Prostate gland (tissue), 2 donors: ENCODE results near the gene PSME1.

Source experiments
- CTCF ChIP-seq, 4 experiments: fragments of 200-600 bp in 2 of 4; fragments of 450-650 bp in 2 of 4; sonication (generic) in 2 of 4; IDR thresholded peaks; 1 replicate in 3 of 4; 2 replicates in 1 of 4; pipeline ENCODE4 v1.5.1; 2016 to 2019; ENCODE audit warnings: antibody characterized with exemption in 4 of 4, mild to moderate bottlenecking in 2 of 4, moderate library complexity in 2 of 4
- POLR2A ChIP-seq: fragments of 450-650 bp; IDR thresholded peaks from one replicate; pipeline ENCODE4 v1.6.1; 2016; ENCODE audit warnings: antibody characterized with exemption, mild to moderate bottlenecking
- POLR2AphosphoS5 ChIP-seq: sonication (generic); formaldehyde crosslinking; IDR thresholded peaks from one replicate; pipeline ENCODE4 v1.6.1; 2017; ENCODE audit warnings: antibody characterized with exemption

GRCh38 chr14:24116128-24116814, 19.7 kb upstream of the PSME1 start:
- no peak for TF ChIP-seq POLR2AphosphoS5
- no peak for TF ChIP-seq CTCF (IDR thresholded peaks at IDR 0.05)
- no peak for TF ChIP-seq POLR2A
